Measurements from ENCODE around the gene PSRC1.

GRCh38 chr1:109243221-109243620 is 39.7 kb downstream of the PSRC1 start:
- TF ChIP-seq CTCF (IDR thresholded peaks at IDR 0.05) (no peak), POLR2AphosphoS5 (IDR thresholded peaks at IDR 0.05) (no peak), POLR2A (IDR thresholded peaks at IDR 0.05) (no peak), EP300 (IDR thresholded peaks at IDR 0.05) (no peak)

All from sigmoid colon (tissue), 4 donors.